Measurements from ENCODE around the gene ERC2.

The ERC2 gene

GRCh38 chr3:55750525-55750924 lies 717.7 kb downstream of the ERC2 start:
- in situ Hi-C loops (cut with HindIII; ENCODE audit: low sequenced_read_pairs) = no loop called here
- TF ChIP-seq, protein P1, sequence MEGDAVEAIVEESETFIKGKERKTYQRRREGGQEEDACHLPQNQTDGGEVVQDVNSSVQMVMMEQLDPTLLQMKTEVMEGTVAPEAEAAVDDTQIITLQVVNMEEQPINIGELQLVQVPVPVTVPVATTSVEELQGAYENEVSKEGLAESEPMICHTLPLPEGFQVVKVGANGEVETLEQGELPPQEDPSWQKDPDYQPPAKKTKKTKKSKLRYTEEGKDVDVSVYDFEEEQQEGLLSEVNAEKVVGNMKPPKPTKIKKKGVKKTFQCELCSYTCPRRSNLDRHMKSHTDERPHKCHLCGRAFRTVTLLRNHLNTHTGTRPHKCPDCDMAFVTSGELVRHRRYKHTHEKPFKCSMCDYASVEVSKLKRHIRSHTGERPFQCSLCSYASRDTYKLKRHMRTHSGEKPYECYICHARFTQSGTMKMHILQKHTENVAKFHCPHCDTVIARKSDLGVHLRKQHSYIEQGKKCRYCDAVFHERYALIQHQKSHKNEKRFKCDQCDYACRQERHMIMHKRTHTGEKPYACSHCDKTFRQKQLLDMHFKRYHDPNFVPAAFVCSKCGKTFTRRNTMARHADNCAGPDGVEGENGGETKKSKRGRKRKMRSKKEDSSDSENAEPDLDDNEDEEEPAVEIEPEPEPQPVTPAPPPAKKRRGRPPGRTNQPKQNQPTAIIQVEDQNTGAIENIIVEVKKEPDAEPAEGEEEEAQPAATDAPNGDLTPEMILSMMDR (IDR thresholded peaks at IDR 0.05; ENCODE audit: low read depth, low read length, missing control alignments) = no peak
- H3K4me3 ChIP-seq (ENCODE audit: low read depth, low read length) = no peak overlapping the region
- DNase-seq (ENCODE audit: low read depth) = peak; percentile 74

GRCh38 chr3:55749036-55749435 lies 719.2 kb downstream of the ERC2 start:
- H3K4me3 ChIP-seq (ENCODE audit: low read depth, low read length) = no peak overlapping the region
- DNase-seq (ENCODE audit: low read depth) = no peak
- TF ChIP-seq, protein P1 (IDR thresholded peaks at IDR 0.05; ENCODE audit: low read depth, low read length, missing control alignments) = no peak
- in situ Hi-C loops (cut with HindIII; ENCODE audit: low sequenced_read_pairs) = loop anchor here (25.0 kb wide), 1 partner anchor 887 kb away; no protein-coding TSS in a partner anchor

- in situ Hi-C loops (cut with HindIII; ENCODE audit: low sequenced_read_pairs) = loop anchor here (25.0 kb wide), 1 partner anchor 885 kb away; no protein-coding TSS in a partner anchor
- DNase-seq (ENCODE audit: low read depth) = no peak
- no peak overlapping the region for H3K4me3 ChIP-seq (ENCODE audit: low read depth, low read length)
- TF ChIP-seq, protein P1 (IDR thresholded peaks at IDR 0.05; ENCODE audit: low read depth, low read length, missing control alignments) = peak; percentile 45
These were observed 721.4 kb downstream of the ERC2 start for GRCh38 chr3:55746808-55747413.

DNA sequence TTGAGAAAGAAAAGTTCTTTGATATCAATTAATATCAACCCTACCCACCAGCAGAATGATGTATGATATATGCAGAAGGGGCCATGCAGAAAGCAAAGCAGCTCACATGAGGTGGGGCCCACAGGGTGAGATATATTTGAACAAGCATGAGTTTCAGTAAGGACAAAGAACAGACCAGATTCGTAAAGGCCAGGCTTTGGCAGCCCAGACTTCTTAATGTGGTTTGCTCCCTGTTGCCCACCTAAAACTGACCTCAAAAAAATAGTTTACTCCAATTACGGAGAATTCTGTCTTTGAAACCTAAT lies 725.5 kb downstream of the ERC2 start:
- no peak for DNase-seq (ENCODE audit: low read depth)
- TF ChIP-seq, protein P1 (IDR thresholded peaks at IDR 0.05; ENCODE audit: low read depth, low read length, missing control alignments) = no peak
- in situ Hi-C loops (cut with HindIII; ENCODE audit: low sequenced_read_pairs) = loop anchor here (25.0 kb wide), 1 partner anchor 880 kb away; no protein-coding TSS in a partner anchor
- no peak overlapping the region for H3K4me3 ChIP-seq (ENCODE audit: low read depth, low read length)

DNA sequence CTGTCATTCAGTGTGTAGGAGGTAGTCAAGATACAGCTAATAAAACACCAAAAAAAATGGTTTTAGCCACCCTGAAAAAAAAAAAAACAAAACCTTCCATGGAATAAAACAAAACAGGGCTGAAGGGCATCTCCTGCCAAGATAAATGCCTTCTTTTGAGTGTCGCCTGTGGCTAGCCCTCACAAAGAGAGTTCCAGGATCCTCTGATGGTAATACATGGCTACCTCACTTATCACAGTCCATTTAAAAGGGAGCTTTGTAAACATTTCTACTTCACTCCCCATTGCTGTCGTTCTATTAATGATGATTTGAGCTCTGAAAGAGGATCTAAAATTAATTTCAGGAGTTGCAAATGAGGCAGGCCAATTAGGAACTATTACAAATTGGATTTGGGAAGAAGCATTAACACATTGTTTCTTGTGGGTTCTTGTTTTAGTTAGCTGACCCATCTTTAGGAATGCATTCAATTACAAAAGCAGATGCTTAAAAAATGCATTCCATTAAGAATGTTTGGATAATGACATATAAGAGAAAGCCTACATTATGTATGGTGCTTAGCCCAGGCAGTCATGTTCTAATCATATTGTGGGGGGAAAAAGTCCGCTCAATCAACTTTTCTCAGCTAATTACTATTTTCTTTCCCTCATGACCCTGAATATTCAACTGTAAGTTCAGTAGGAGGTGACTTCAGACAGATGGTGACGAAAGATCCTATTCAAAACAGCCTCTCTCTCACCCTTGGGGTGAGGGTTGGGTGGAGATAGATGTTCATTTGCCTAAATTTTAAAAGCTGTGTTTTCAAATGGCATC lies 726.0 kb downstream of the ERC2 start:
- no peak for DNase-seq (ENCODE audit: low read depth)

GRCh38 chr3:55737186-55737585 lies 731.1 kb downstream of the ERC2 start:
- H3K4me3 ChIP-seq (ENCODE audit: low read depth, low read length) = no peak overlapping the region
- TF ChIP-seq, protein P1 (IDR thresholded peaks at IDR 0.05; ENCODE audit: low read depth, low read length, missing control alignments) = no peak
- in situ Hi-C loops (cut with HindIII; ENCODE audit: low sequenced_read_pairs) = loop anchor here (25.0 kb wide), 1 partner anchor 875 kb away; no protein-coding TSS in a partner anchor
- DNase-seq (ENCODE audit: low read depth) = no peak

More for the DNA sequence above, 726.0 kb downstream of the ERC2 start:
- TF ChIP-seq, protein P1 (IDR thresholded peaks at IDR 0.05; ENCODE audit: low read depth, low read length, missing control alignments) = no peak
- in situ Hi-C loops (cut with HindIII; ENCODE audit: low sequenced_read_pairs) = loop anchor here (25.0 kb wide), 1 partner anchor 880 kb away; no protein-coding TSS in a partner anchor
- no peak overlapping the region for H3K4me3 ChIP-seq (ENCODE audit: low read depth, low read length)

Measured in astrocyte of the cerebellum (primary cell).